Astrocyte of the cerebellum (primary cell): ENCODE data around the gene PCSK6.

Experiments
- DNase-seq: peaks from one replicate; pipeline ENCODE4 v3.0.0-alpha.2; 2011; ENCODE audit warnings: low read depth
- H3K4me3 ChIP-seq: 2 replicates; pipeline ENCODE4 v1.5.1; 2011; ENCODE audit warnings: mild to moderate bottlenecking, low read depth, low read length, moderate library complexity
- in situ Hi-C: cut with HindIII; loops from 2 replicates; pipeline ENCODE4 v1.10.0; 2017; ENCODE audit warnings: low sequenced_read_pairs
- TF ChIP-seq, protein P1 (sequence below): IDR thresholded peaks from 2 replicates; pipeline ENCODE4 v1.5.1; 2012; ENCODE audit warnings: low read length, low read depth, moderate library complexity, mild to moderate bottlenecking; ENCODE audit errors: missing control alignments

Gene PCSK6

DNA sequence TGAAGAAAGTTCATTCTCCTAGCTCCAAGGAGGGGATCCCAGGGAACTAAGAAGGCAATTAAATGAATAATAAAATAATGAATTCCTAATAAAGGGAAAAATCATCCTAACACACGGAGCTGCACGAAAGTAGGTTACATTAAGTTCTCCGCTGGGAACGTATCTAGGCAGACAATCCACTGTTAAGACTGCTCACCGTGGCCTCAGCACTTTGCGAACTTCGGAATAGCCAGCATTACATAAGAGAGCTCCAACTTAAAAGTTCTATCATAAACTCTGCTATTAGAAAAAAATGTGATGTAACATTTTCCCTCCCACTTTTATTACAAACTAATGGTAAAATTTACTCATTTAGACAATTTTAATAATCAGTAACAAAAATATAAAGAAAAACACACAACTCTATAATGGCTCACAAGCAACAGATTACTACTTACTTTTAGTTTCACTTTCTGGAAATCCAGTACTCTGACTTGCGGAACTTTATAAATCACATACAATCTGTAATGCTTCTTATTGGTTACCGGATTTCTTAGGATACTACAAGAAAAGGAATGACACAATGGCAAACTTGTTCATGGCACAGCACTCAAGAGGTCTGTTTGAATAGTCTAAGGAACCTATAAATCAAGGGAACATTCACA lies 202.9 kb downstream of the PCSK6 start:
- in situ Hi-C loops = no loop called here
- TF ChIP-seq, protein P1, sequence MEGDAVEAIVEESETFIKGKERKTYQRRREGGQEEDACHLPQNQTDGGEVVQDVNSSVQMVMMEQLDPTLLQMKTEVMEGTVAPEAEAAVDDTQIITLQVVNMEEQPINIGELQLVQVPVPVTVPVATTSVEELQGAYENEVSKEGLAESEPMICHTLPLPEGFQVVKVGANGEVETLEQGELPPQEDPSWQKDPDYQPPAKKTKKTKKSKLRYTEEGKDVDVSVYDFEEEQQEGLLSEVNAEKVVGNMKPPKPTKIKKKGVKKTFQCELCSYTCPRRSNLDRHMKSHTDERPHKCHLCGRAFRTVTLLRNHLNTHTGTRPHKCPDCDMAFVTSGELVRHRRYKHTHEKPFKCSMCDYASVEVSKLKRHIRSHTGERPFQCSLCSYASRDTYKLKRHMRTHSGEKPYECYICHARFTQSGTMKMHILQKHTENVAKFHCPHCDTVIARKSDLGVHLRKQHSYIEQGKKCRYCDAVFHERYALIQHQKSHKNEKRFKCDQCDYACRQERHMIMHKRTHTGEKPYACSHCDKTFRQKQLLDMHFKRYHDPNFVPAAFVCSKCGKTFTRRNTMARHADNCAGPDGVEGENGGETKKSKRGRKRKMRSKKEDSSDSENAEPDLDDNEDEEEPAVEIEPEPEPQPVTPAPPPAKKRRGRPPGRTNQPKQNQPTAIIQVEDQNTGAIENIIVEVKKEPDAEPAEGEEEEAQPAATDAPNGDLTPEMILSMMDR = no peak
- no peak for DNase-seq

GRCh38 chr15:101283931-101284330 lies 205.6 kb downstream of the PCSK6 start:
- in situ Hi-C loops = no loop called here

More for the DNA sequence above, 202.9 kb downstream of the PCSK6 start:
- H3K4me3 ChIP-seq = no peak overlapping the region

GRCh38 chr15:101280007-101280406 lies 209.5 kb downstream of the PCSK6 start:
- in situ Hi-C loops = no loop called here
- TF ChIP-seq, protein P1 = no peak
- H3K4me3 ChIP-seq = no peak overlapping the region
- DNase-seq = no peak

More at GRCh38 chr15:101283931-101284330, 205.6 kb downstream of the PCSK6 start:
- no peak for DNase-seq
- TF ChIP-seq, protein P1 = no peak
- H3K4me3 ChIP-seq = no peak overlapping the region

DNA sequence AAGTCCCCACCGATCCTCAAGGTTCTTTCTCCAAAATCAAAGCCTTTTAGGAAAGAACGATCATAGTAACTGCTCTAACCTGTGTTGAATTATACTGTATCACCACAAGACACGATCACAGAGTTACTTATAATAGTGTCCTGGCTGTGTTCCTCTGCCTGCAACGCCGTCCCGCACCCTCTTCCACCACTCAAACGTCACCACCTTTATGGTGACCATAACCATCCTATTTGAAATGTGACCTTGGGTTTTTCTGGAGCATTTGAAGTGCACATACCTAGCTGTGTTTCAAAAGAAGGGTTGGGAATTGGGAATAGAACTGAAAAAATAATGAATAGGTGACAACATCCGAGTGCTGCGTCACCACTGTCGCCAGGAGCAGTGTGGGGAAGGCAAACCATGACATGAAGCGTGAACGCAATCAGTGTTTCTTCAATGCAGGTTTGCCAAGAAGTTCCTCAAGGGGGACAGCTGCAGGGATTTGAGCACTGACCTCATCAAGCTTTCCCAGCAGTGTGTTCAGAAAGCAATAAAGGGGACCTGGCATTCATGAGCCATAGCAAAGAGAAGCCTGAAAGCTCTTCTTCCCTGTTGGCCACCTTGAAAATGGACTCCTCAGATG lies 211.5 kb downstream of the PCSK6 start:
- DNase-seq = no peak
- in situ Hi-C loops = no loop called here
- TF ChIP-seq, protein P1 = no peak
- peak overlapping the region; percentile 97 for H3K4me3 ChIP-seq

GRCh38 chr15:101277038-101277822 lies 212.3 kb downstream of the PCSK6 start, which contains the start of gene SELENOS:
TSS of gene SELENOS (minus strand) at chr15:101277485. CDS start at chr15:101277417, 68 bp downstream.
- DNase-seq = peak; percentile 57
- TF ChIP-seq, protein P1 = no peak
- H3K4me3 ChIP-seq = peak within 1 kb of the TSS; percentile 97
- in situ Hi-C loops = no loop called here

GRCh38 chr15:101276501-101277037 lies 212.9 kb downstream of the PCSK6 start:
- in situ Hi-C loops = no loop called here
- TF ChIP-seq, protein P1 = peak; percentile 52
- H3K4me3 ChIP-seq = peak overlapping the region; percentile 97
- DNase-seq = no peak
